H1 (cell line): ENCODE measurements around the gene KNDC1. TPM values are rescaled to one million over a fixed set of nuclear protein-coding genes. Genes with fewer than 3 reads are reported as not detected.

ENCODE experiments used
- CTCF ChIA-PET: fragments of 300-600 bp; sonication (Branson Sonifier 250); formaldehyde crosslinking; loops from one replicate; lab custom pipeline; 2021; ENCODE audit not compliant: partially characterized antibody; lab: Charles Lee
- POLR2A ChIA-PET: fragments of 300-600 bp; sonication (Branson Sonifier 250); formaldehyde crosslinking; loops from one replicate; lab custom pipeline; 2021; ENCODE audit warnings: inconsistent platforms; ENCODE audit not compliant: partially characterized antibody; lab: Charles Lee
- DNase-seq, 2 experiments: peaks; one replicate each; pipeline versions ENCODE4 v3.0.0 to v3.0.0-alpha.2; 2010 to 2022; ENCODE audit warnings: low spot score in 2 of 2, low read depth in 1 of 2, mixed read lengths in 1 of 2
- FAIRE-seq: peaks from 2 replicates; lab custom pipeline; 2011; peaks lifted over from hg19 to GRCh38; lab: Jason Lieb, UNC
- H2AFZ ChIP-seq: 2 replicates; pipeline ENCODE4 v1.8.1; 2012; ENCODE audit warnings: low read length, inconsistent platforms
- H2AK5ac ChIP-seq: 2 replicates; pipeline ENCODE4 v1.6.1; 2013; ENCODE audit warnings: low read depth, low read length
- H2BK120ac ChIP-seq: replicated peaks from 2 replicates; pipeline ENCODE3; 2013; ENCODE audit warnings: low read depth, low read length, inconsistent platforms
- H2BK12ac ChIP-seq: 2 replicates; pipeline ENCODE4 v1.6.1; 2013; ENCODE audit warnings: low read depth, low read length
- H2BK15ac ChIP-seq: 2 replicates; pipeline ENCODE4 v1.6.1; 2013; ENCODE audit warnings: low read length
- H2BK20ac ChIP-seq: 2 replicates; pipeline ENCODE4 v1.6.1; 2013; ENCODE audit warnings: low read length
- H2BK5ac ChIP-seq: 2 replicates; pipeline ENCODE4 v1.6.1; 2013; ENCODE audit warnings: low read depth, low read length
- H3K14ac ChIP-seq: 2 replicates; pipeline ENCODE4 v1.6.1; 2013; ENCODE audit warnings: inconsistent platforms; ENCODE audit not compliant: insufficient read length
- H3K18ac ChIP-seq: 2 replicates; pipeline ENCODE4 v1.6.1; 2013; ENCODE audit warnings: low read length; ENCODE audit errors: extremely low read depth
- H3K23ac ChIP-seq: 2 replicates; pipeline ENCODE4 v1.6.1; 2013; ENCODE audit warnings: inconsistent platforms; ENCODE audit not compliant: insufficient read length
- H3K23me2 ChIP-seq: 2 replicates; pipeline ENCODE4 v1.6.1; 2013; ENCODE audit warnings: low read depth, low read length
- H3K27ac ChIP-seq: 2 replicates; pipeline ENCODE4 v1.6.1; 2011; ENCODE audit warnings: low read depth, low read length, inconsistent platforms
- H3K27me3 ChIP-seq, 4 experiments: replicated peaks in 1 of 4; 1 replicate in 1 of 4; 2 replicates in 3 of 4; pipeline versions ENCODE4 v1.6.1 to v1.8.1; 2011 to 2013; ENCODE audit warnings: low read length in 3 of 4, mild to moderate bottlenecking in 3 of 4, inconsistent platforms in 2 of 4, mixed read lengths in 2 of 4, moderate library complexity in 1 of 4; ENCODE audit not compliant: control insufficient read depth in 3 of 4, insufficient read depth in 3 of 4; ENCODE audit errors: extremely low read depth in 1 of 4
- H3K36me3 ChIP-seq, 4 experiments: 2 replicates each; pipeline versions ENCODE4 v1.6.1 to v1.8.1; 2011 to 2013; ENCODE audit warnings: mild to moderate bottlenecking in 4 of 4, low read length in 3 of 4, moderate library complexity in 2 of 4, control low read depth in 1 of 4, inconsistent platforms in 1 of 4; ENCODE audit not compliant: insufficient read depth in 4 of 4, control insufficient read depth in 2 of 4
- H3K4ac ChIP-seq: replicated peaks from 2 replicates; pipeline ENCODE3; 2013; ENCODE audit warnings: low read length, low read depth, mixed read lengths, inconsistent platforms; ENCODE audit not compliant: insufficient read length
- H3K4me1 ChIP-seq, 4 experiments: replicated peaks in 1 of 4; 1 replicate in 1 of 4; 2 replicates in 3 of 4; pipeline versions ENCODE4 v1.6.1 to v1.8.1; 2011 to 2013; ENCODE audit warnings: low read length in 3 of 4, inconsistent platforms in 2 of 4, mixed read lengths in 1 of 4; ENCODE audit not compliant: insufficient read depth in 4 of 4, control insufficient read depth in 3 of 4
- H3K4me2 ChIP-seq, 2 experiments: 2 replicates each; pipeline versions ENCODE4 v1.6.1 to v1.8.1; 2011 to 2013; ENCODE audit warnings: low read depth in 2 of 2, low read length in 2 of 2, control low read depth in 1 of 2, inconsistent platforms in 1 of 2, mild to moderate bottlenecking in 1 of 2; ENCODE audit not compliant: insufficient read depth in 1 of 2
- H3K4me3 ChIP-seq, 4 experiments: fragments of 200-600, 300-600 bp in 1 of 4; sonication (generic), shearing (Covaris generic), sonication (Bioruptor Twin) in 1 of 4; 2 replicates each; pipeline versions ENCODE4 v1.5.1 to v1.8.1; 2011 to 2016; ENCODE audit warnings: low read length in 4 of 4, low read depth in 3 of 4, control low read depth in 2 of 4, inconsistent platforms in 2 of 4, mild to moderate bottlenecking in 2 of 4, mixed read lengths in 1 of 4, moderate library complexity in 1 of 4; ENCODE audit not compliant: insufficient read depth in 2 of 4; ENCODE audit errors: extremely low read depth in 1 of 4
- H3K56ac ChIP-seq: replicated peaks from 2 replicates; pipeline ENCODE3; 2013; ENCODE audit warnings: low read depth, mild to moderate bottlenecking, mixed read lengths, low read length, inconsistent platforms; ENCODE audit not compliant: insufficient read length
- H3K79me1 ChIP-seq: 2 replicates; pipeline ENCODE4 v1.6.1; 2013; ENCODE audit warnings: low read depth, low read length, control low read depth
- H3K79me2 ChIP-seq, 2 experiments: 2 replicates each; pipeline versions ENCODE4 v1.6.1 to v1.8.1; 2012 to 2013; ENCODE audit warnings: low read length in 2 of 2, mild to moderate bottlenecking in 2 of 2, inconsistent platforms in 1 of 2; ENCODE audit not compliant: insufficient read depth in 2 of 2, control insufficient read depth in 1 of 2
- H3K9ac ChIP-seq, 4 experiments: replicated peaks in 1 of 4; 1 replicate in 1 of 4; 2 replicates in 3 of 4; pipeline versions ENCODE4 v1.6.1 to v1.8.1; 2011 to 2013; ENCODE audit warnings: low read depth in 3 of 4, low read length in 3 of 4, control low read depth in 2 of 4, mild to moderate bottlenecking in 2 of 4, moderate library complexity in 2 of 4, inconsistent platforms in 1 of 4; ENCODE audit errors: extremely low read depth in 1 of 4
- H3K9me3 ChIP-seq, 2 experiments: 2 replicates each; pipeline versions ENCODE4 v1.6.1 to v1.8.1; 2012 to 2013; ENCODE audit warnings: mild to moderate bottlenecking in 2 of 2, moderate library complexity in 2 of 2, control low read depth in 1 of 2, inconsistent platforms in 1 of 2, low read depth in 1 of 2, low read length in 1 of 2, mixed read lengths in 1 of 2; ENCODE audit not compliant: insufficient read depth in 2 of 2
- H4K20me1 ChIP-seq, 2 experiments: replicated peaks in 1 of 2; 2 replicates each; pipeline versions ENCODE3 to v1.8.1; 2011 to 2013; ENCODE audit warnings: inconsistent platforms in 2 of 2, low read length in 2 of 2, mild to moderate bottlenecking in 1 of 2; ENCODE audit not compliant: insufficient read depth in 2 of 2, control insufficient read depth in 1 of 2
- H4K5ac ChIP-seq: 2 replicates; pipeline ENCODE4 v1.6.1; 2013; ENCODE audit warnings: low read length, low read depth, mixed read lengths, inconsistent platforms; ENCODE audit not compliant: insufficient read length
- H4K8ac ChIP-seq: 2 replicates; pipeline ENCODE4 v1.8.0; 2013; ENCODE audit warnings: mild to moderate bottlenecking, moderate library complexity, low read length, inconsistent platforms; ENCODE audit not compliant: insufficient read depth; ENCODE audit errors: extremely low read depth
- H4K91ac ChIP-seq: replicated peaks from 2 replicates; pipeline ENCODE3; 2013; ENCODE audit warnings: low read length, mixed read lengths, inconsistent platforms; ENCODE audit not compliant: insufficient read length
- BRCA1 ChIP-seq: IDR thresholded peaks from 2 replicates; pipeline ENCODE4 v1.6.1; 2012; ENCODE audit warnings: low read depth, low read length, improper control_type of control experiment
- GTF2F1 ChIP-seq: IDR thresholded peaks from 2 replicates; pipeline ENCODE4 v1.6.1; 2012; ENCODE audit warnings: low read depth, low read length, improper control_type of control experiment, borderline replicate concordance
- KDM4A ChIP-seq: IDR thresholded peaks from one replicate; pipeline ENCODE4 v1.7.1; 2012; ENCODE audit warnings: low read depth, mild to moderate bottlenecking, moderate library complexity, low read length, inconsistent platforms; ENCODE audit not compliant: severe bottlenecking
- PHF8 ChIP-seq: fragments of 200-600 bp; sonication (generic); conservative IDR thresholded peaks from 2 replicates; pipeline ENCODE4 v1.7.1; 2012; ENCODE audit warnings: low read depth, mild to moderate bottlenecking, inconsistent platforms, low read length, moderate library complexity
- RNF2 ChIP-seq: fragments of 200-900, 300-1000 bp; sonication (generic); IDR thresholded peaks from 2 replicates; pipeline ENCODE4 v1.7.1; 2016; ENCODE audit warnings: borderline replicate concordance, low read depth, mild to moderate bottlenecking, antibody characterized with exemption, low read length; ENCODE audit not compliant: poor library complexity, severe bottlenecking; ENCODE audit errors: missing control alignments
- SP4 ChIP-seq: IDR thresholded peaks from 2 replicates; pipeline ENCODE4 v1.6.1; 2012; ENCODE audit warnings: low read length, inconsistent platforms
- ZNF274 ChIP-seq: IDR thresholded peaks from 2 replicates; pipeline ENCODE4 v1.7.0; 2012; ENCODE audit warnings: low read length, borderline replicate concordance; ENCODE audit errors: extremely low read depth
- WGBS, 2 experiments: shearing (Covaris generic) in 1 of 2; methylation state at CpG; one replicate each; pipeline versions ENCODE4 v1.1.6 to v1.1.7; 2013 to 2015; ENCODE audit warnings: low lambda C conversion rate in 2 of 2, mixed read lengths in 2 of 2, inconsistent platforms in 1 of 2, low coverage in 1 of 2, missing lambda C conversion rate in 1 of 2; ENCODE audit not compliant: insufficient replicate concordance in 2 of 2, insufficient coverage in 1 of 2, insufficient read length in 1 of 2; ENCODE audit errors: extremely low coverage in 1 of 2, missing lambda C conversion rate in 1 of 2; 5-methylcytosine and 5-hydroxymethylcytosine counted together
- polyA plus RNA-seq, 7 experiments: library from polyadenylated mRNA; depleted of rRNA in 3 of 7; stranded (reverse) in 5 of 7; unstranded in 2 of 7; fragments of >200 nt in 5 of 7; fragments of 200-250 nt in 2 of 7; gene quantifications; 1 replicate in 5 of 7; 2 replicates in 1 of 7; 4 replicates in 1 of 7; pipeline versions ENCODE4 v1.2.1 to v1.2.3, GENCODE V29; 2011 to 2013; ENCODE audit warnings: missing spikeins in 2 of 7, mixed read lengths in 2 of 7
- total RNA-seq: library from RNA; stranded (reverse); fragmentation: NEBNext Ultra II Directional; extraction: Animal tissue kit (Norgen Biotek cat#: 25700); gene quantifications from 2 replicates; pipeline ENCODE4 v1.2.1, GENCODE V29; 2021
- TF ChIP-seq, protein P1 (sequence below): IDR thresholded peaks from 2 replicates; pipeline ENCODE4 v1.6.1; 2012; ENCODE audit warnings: low read length, inconsistent platforms

Gene KNDC1
- total and polyA plus RNA-seq, 2 of the 8 experiments (the other 6 are each of a cell fraction or from before 2014, with no cell fraction given) = 7.5 to 16.7 TPM

DNA sequence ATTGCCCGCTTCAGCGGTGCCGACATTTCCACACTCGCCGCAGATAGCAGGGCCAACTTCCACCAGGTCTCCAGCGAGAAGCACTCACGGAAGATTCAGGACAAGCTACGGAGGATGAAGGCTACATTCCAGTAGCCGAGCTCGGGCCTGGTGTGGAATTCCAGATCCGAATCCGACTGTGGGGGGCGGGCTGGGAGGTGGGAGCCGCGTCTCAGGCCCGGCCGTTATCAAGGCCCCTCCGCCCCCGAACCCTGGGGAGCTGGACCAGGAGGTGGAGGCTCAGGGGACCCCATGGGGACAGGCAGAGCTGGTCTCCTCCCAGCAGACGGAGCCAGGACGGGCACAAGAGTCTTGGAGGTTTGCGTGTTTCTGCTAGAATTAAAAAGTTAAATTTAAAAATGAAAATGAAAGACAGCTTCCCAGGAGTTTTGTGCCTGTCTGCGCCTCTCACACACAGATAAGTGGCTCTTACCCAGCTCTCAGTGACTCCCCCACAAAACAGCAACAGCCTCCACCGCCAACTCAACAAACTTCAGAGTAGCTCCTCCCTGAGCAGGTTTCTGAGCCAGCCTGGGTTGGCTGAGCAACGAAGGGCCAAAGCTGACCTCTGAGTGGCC is 64.8 kb downstream of the KNDC1 start:
- Histone ChIP-seq H4K20me1 (no peaks in the 10 kb centered on the region), H3K56ac (no peak overlapping the region), H3K23ac (no peak overlapping the region), H3K27ac (no peak overlapping the region), H3K79me2 (no peaks in the 10 kb centered on the region), H4K8ac (peak overlapping the region; percentile 65), H3K36me3 (no peaks in the 10 kb centered on the region), H2AFZ (no peak overlapping the region), H4K5ac (peak overlapping the region; percentile 52), H3K27me3 (peaks cover 2 to 14% (median 13%) of the 10 kb centered on the region in 4 experiments; a peak in 6 of 7 replicates), H2BK120ac (peak overlapping the region; percentile 83), H2BK5ac (peak overlapping the region; percentile 88; the same call in 1 of the 2 replicates), H3K4ac (peak overlapping the region; percentile 85), H3K4me2 (no peak overlapping the region), H3K14ac (no peak overlapping the region), H3K23me2 (peaks cover 5% of the 10 kb centered on the region; the same call in 1 of the 2 replicates), H2BK15ac (0 out of 2 replicates have a peak overlapping the region, but pooled peaks have one; percentile 29), H3K4me3 (no peak overlapping the region), H3K18ac (peak overlapping the region; percentile 32; the same call in 1 of the 2 replicates), H4K91ac (peak overlapping the region; percentile 73), H3K9ac (no peak overlapping the region), H3K79me1 (no peaks in the 10 kb centered on the region), H2BK20ac (no peak overlapping the region), H2BK12ac (no peak overlapping the region; the same call in 1 of the 2 replicates), H3K4me1 (peaks cover 0 to 13% (median 5%) of the 10 kb centered on the region in 4 experiments; a peak in 5 of 7 replicates), H3K9me3 (no peaks in the 10 kb centered on the region), H2AK5ac (peak overlapping the region; percentile 82; the same call in 1 of the 2 replicates)
- POLR2A ChIA-PET = interaction anchor here (0.6 to 1.4 kb wide), 7 partner anchors 10 to 150 kb away, joined by 3 to 4 read pairs (median 3); partner anchors contain the start of gene VENTX
- WGBS, 2 experiments = 88% methylated on average over 23 of the region's 25 CpGs; no CpG with 5 or more reads in 1 of the 2 experiments
- TF ChIP-seq KDM4A (no peak), ZNF274 (no peak), SP4 (no peak), BRCA1 (no peak), GTF2F1 (no peak), RNF2 (no peak), PHF8 (no peak)
- TF ChIP-seq, protein P1, sequence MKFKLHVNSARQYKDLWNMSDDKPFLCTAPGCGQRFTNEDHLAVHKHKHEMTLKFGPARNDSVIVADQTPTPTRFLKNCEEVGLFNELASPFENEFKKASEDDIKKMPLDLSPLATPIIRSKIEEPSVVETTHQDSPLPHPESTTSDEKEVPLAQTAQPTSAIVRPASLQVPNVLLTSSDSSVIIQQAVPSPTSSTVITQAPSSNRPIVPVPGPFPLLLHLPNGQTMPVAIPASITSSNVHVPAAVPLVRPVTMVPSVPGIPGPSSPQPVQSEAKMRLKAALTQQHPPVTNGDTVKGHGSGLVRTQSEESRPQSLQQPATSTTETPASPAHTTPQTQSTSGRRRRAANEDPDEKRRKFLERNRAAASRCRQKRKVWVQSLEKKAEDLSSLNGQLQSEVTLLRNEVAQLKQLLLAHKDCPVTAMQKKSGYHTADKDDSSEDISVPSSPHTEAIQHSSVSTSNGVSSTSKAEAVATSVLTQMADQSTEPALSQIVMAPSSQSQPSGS = no peak
- CTCF ChIA-PET = interaction anchor here (0.6 to 2.2 kb wide), 11 partner anchors 15 to 144 kb away, joined by 3 to 11 read pairs (median 4); partner anchors contain the start of gene ADAM8
- no peak for DNase-seq
- FAIRE-seq = no peak
